GM10266 (cell line): ENCODE data around the gene PLCD1.

ENCODE experiments used
- DNase-seq: peaks from one replicate; pipeline ENCODE4 v3.0.0; 2012; ENCODE audit errors: extremely low spot score
- TF ChIP-seq, protein P1 (sequence below): IDR thresholded peaks from 2 replicates; pipeline ENCODE4 v1.5.1; 2012; ENCODE audit warnings: mild to moderate bottlenecking, low read depth; ENCODE audit not compliant: control insufficient read depth, insufficient read depth; ENCODE audit errors: missing control alignments

Gene PLCD1

GRCh38 chr3:38001456-38002081 lies 27.9 kb downstream of the PLCD1 start:
- TF ChIP-seq, protein P1, sequence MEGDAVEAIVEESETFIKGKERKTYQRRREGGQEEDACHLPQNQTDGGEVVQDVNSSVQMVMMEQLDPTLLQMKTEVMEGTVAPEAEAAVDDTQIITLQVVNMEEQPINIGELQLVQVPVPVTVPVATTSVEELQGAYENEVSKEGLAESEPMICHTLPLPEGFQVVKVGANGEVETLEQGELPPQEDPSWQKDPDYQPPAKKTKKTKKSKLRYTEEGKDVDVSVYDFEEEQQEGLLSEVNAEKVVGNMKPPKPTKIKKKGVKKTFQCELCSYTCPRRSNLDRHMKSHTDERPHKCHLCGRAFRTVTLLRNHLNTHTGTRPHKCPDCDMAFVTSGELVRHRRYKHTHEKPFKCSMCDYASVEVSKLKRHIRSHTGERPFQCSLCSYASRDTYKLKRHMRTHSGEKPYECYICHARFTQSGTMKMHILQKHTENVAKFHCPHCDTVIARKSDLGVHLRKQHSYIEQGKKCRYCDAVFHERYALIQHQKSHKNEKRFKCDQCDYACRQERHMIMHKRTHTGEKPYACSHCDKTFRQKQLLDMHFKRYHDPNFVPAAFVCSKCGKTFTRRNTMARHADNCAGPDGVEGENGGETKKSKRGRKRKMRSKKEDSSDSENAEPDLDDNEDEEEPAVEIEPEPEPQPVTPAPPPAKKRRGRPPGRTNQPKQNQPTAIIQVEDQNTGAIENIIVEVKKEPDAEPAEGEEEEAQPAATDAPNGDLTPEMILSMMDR: no peak
- DNase-seq: no peak

DNA sequence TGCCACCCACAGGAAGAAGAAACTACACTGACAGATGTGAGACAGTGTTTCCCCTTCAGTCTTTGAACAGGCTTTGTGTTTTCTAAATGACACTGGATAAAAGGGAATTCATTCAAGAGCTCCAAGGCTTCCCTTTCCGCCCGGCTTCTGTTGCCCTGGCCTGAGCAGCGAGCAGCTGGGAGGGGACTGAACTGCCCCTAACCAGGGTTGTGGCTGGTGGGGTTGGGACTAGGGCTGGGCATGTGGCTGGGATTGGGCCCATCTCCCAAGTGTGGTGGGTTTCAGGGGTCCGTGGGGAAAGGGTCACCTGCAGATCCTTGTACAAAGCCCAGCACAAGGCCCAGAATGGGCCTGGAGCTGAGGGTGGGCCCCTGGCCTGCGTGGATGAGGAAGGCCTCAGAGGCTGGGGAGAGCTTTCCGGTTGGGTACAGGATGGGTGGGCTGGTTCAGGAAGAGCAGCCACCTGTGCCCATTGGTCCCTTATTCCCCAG lies 28.4 kb downstream of the PLCD1 start:
- no peak for DNase-seq
- TF ChIP-seq, protein P1: no peak

GRCh38 chr3:38000242-38000916 lies 29.1 kb downstream of the PLCD1 start:
- no peak for DNase-seq
- TF ChIP-seq, protein P1: no peak

GRCh38 chr3:37999836-38000235 lies 29.6 kb downstream of the PLCD1 start:
- no peak for DNase-seq
- TF ChIP-seq, protein P1: no peak

DNA sequence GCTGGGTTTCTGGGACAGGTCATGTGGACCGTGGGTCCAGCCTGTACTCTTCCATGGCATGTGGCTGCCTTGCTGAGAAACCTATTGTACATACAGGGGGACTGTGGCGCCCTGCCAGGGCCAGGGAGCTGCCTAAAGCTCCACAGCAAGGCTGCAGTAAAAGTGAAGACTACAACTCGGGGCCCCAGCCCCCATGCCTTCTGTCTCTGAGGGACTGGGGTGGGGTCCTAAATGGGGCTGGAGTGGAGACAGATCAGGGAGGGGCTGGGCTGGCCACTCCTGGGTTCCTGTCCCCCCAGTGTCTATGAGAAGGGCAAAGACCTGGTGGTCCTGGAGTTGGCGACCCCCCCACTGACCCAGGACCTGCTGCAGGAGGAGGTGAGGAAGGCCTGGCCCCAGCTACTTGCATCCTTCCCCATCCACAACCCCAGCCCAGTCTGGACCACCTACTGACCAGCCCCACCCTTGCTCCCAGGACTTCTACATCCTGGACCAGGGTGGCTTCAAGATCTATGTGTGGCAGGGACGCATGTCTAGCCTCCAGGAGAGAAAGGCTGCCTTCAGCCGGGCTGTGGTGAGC lies 31.6 kb downstream of the PLCD1 start:
- no peak for DNase-seq
- TF ChIP-seq, protein P1: no peak

DNA sequence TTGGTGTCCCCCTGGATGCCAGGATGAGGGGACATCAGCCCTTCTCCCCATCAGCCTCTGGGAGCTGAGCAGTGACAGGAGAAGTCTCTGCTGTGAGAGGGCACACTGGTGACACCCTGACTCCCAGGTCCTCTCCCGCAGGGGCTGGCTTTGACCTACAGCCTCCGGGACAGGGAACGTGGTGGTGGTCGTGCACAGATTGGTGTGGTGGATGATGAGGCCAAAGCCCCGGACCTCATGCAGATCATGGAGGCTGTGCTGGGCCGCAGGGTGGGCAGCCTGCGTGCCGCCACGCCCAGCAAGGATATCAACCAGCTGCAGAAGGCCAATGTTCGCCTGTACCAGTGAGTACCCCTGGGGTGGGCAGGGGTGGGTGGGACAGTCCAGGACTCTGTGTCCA lies 32.1 kb downstream of the PLCD1 start:
- no peak for DNase-seq
- TF ChIP-seq, protein P1: no peak
